Right atrium auricular region (tissue), 2 donors: ENCODE results near the gene PDXK. TPM values are rescaled to one million over a fixed set of nuclear protein-coding genes. Genes with fewer than 3 reads are reported as not detected.

ENCODE experiments used
- DNase-seq: peaks from one replicate; pipeline ENCODE4 v3.0.0-alpha.2; 2019; ENCODE audit warnings: low spot score
- H3K27ac ChIP-seq, 2 donors: fragments of 200-600 bp; sonication (generic); 1 replicate in 1 of 2; 2 replicates in 1 of 2; pipeline ENCODE4 v1.5.1; 2016 to 2019
- H3K27me3 ChIP-seq, 2 donors: fragments of 200-600 bp; sonication (generic); one replicate each; pipeline versions ENCODE4 v1.5.1 to v1.6.0; 2017 to 2019
- H3K36me3 ChIP-seq: fragments of 200-600 bp; sonication (generic); one replicate; pipeline ENCODE4 v1.5.1; 2016
- H3K4me1 ChIP-seq, 2 donors: fragments of 200-600 bp; sonication (generic); one replicate each; pipeline versions ENCODE4 v1.5.1 to v1.6.0; 2017 to 2019
- H3K4me3 ChIP-seq, 2 donors: fragments of 200-600 bp; sonication (generic); 1 replicate in 1 of 2; 2 replicates in 1 of 2; pipeline ENCODE4 v1.5.1; 2017 to 2019; ENCODE audit warnings: mild to moderate bottlenecking in 1 of 2, moderate library complexity in 1 of 2
- H3K9me3 ChIP-seq, 2 donors: fragments of 200-600 bp; sonication (generic); one replicate each; pipeline ENCODE4 v1.5.1; 2019
- CTCF ChIP-seq, 2 donors: fragments of 200-600 bp; sonication (generic); IDR thresholded peaks; one replicate each; pipeline ENCODE4 v1.5.1; 2019; ENCODE audit warnings: antibody characterized with exemption in 2 of 2
- total RNA-seq, 2 donors: library from RNA; depleted of rRNA; stranded (reverse); fragments of >200 nt; gene quantifications; one replicate each; pipeline ENCODE4 v1.1.0, GENCODE V29; 2016

Gene PDXK
- total RNA-seq, 2 donors from 2014 or later: 29.1 to 45.7 TPM

GRCh38 chr21:43726686-43727518, 8.0 kb downstream of the PDXK start:
- Histone ChIP-seq H3K36me3 (peaks cover 5% of the 10 kb centered on the region), H3K4me3 (no peak overlapping the region), H3K9me3 (no peaks in the 10 kb centered on the region), H3K27me3 (no peaks in the 10 kb centered on the region), H3K4me1 (peaks cover 0 to 51% of the 10 kb centered on the region in 2 donors), H3K27ac (peak overlapping the region; percentile 91 to 95)
- no peak for DNase-seq
- no peak for TF ChIP-seq CTCF (IDR thresholded peaks at IDR 0.05)

GRCh38 chr21:43727519-43728153, 8.7 kb downstream of the PDXK start:
- no peak for TF ChIP-seq CTCF (IDR thresholded peaks at IDR 0.05)
- no peaks in the 10 kb centered on the region for H3K27me3 ChIP-seq
- H3K4me1 ChIP-seq: peaks cover 0 to 51% of the 10 kb centered on the region in 2 donors
- H3K27ac ChIP-seq: peak overlapping the region; percentile 91 to 95
- peak overlapping the region in 1 of 2 donors; percentile 56 for H3K4me3 ChIP-seq
- DNase-seq: no peak
- H3K9me3 ChIP-seq: no peaks in the 10 kb centered on the region
- peaks cover 5% of the 10 kb centered on the region for H3K36me3 ChIP-seq

- peak overlapping the region; percentile 43 to 56 for H3K4me3 ChIP-seq
- peaks cover 0 to 56% of the 10 kb centered on the region in 2 donors for H3K4me1 ChIP-seq
- H3K27ac ChIP-seq: peak overlapping the region; percentile 91 to 95
- no peak for DNase-seq
- no peak for TF ChIP-seq CTCF (IDR thresholded peaks at IDR 0.05)
- H3K27me3 ChIP-seq: no peaks in the 10 kb centered on the region
- no peaks in the 10 kb centered on the region for H3K9me3 ChIP-seq
- H3K36me3 ChIP-seq: peaks cover 5% of the 10 kb centered on the region
Measured at GRCh38 chr21:43728154-43728466, 9.2 kb downstream of the PDXK start.

- peak overlapping the region; percentile 43 to 56 for H3K4me3 ChIP-seq
- peak in 1 of 2 donors; percentile 81 for TF ChIP-seq CTCF (IDR thresholded peaks at IDR 0.05)
- H3K27me3 ChIP-seq: no peaks in the 10 kb centered on the region
- peaks cover 5% of the 10 kb centered on the region for H3K36me3 ChIP-seq
- peaks cover 0 to 62% of the 10 kb centered on the region in 2 donors for H3K4me1 ChIP-seq
- peak; percentile 97 for DNase-seq
- H3K27ac ChIP-seq: peak overlapping the region; percentile 91 to 95
- no peaks in the 10 kb centered on the region for H3K9me3 ChIP-seq
Measured at GRCh38 chr21:43728467-43729390, 9.8 kb downstream of the PDXK start.

- no peak for TF ChIP-seq CTCF (IDR thresholded peaks at IDR 0.05)
- peak overlapping the region in 1 of 2 donors; percentile 12 for H3K27ac ChIP-seq
Measured at GRCh38 chr21:43731476-43731875, 12.5 kb downstream of the PDXK start.

More at GRCh38 chr21:43731476-43731875, 12.5 kb downstream of the PDXK start:
- Histone ChIP-seq H3K4me3 (no peak overlapping the region), H3K4me1 (peaks cover 0 to 63% of the 10 kb centered on the region in 2 donors), H3K27me3 (no peaks in the 10 kb centered on the region), H3K36me3 (no peaks in the 10 kb centered on the region), H3K9me3 (no peaks in the 10 kb centered on the region)
- no peak for DNase-seq
